Neural cell (in vitro differentiated cells): Measurements from ENCODE around the gene SZT2. TPM values are rescaled to one million over a fixed set of nuclear protein-coding genes. Genes with fewer than 3 reads are reported as not detected.

ENCODE experiments used
- H2AFZ ChIP-seq: fragments of 200-600, 300-800 bp; sonication (generic), shearing (Covaris generic); 2 replicates; pipeline ENCODE4 v1.6.0; 2014; ENCODE audit warnings: low read depth, mild to moderate bottlenecking, antibody characterized with exemption, low read length, moderate library complexity
- H3F3A ChIP-seq: fragments of 200-600 bp; shearing (Covaris generic); 2 replicates; pipeline ENCODE4 v1.6.1; 2016; ENCODE audit warnings: mild to moderate bottlenecking, moderate library complexity, mixed read lengths, antibody characterized with exemption, low read length; ENCODE audit not compliant: insufficient read depth, poor library complexity, severe bottlenecking
- H3K27ac ChIP-seq: fragments of 200-600, 300-800 bp; sonication (generic), shearing (Covaris generic); 2 replicates; pipeline ENCODE4 v1.5.1; 2014; ENCODE audit warnings: mild to moderate bottlenecking, low read length, moderate library complexity
- H3K27me3 ChIP-seq: fragments of 300-800, 200-600 bp; sonication (generic), shearing (Covaris generic); 2 replicates; pipeline ENCODE4 v1.6.0; 2014; ENCODE audit warnings: mild to moderate bottlenecking, low read depth, low read length, moderate library complexity; ENCODE audit not compliant: insufficient read depth
- H3K36me3 ChIP-seq: fragments of 300-800, 200-600 bp; sonication (generic), shearing (Covaris generic); 2 replicates; pipeline ENCODE4 v1.5.1; 2014; ENCODE audit warnings: mild to moderate bottlenecking, antibody characterized with exemption, low read length, moderate library complexity; ENCODE audit not compliant: insufficient read depth
- H3K4me2 ChIP-seq: fragments of 300-800, 200-600 bp; sonication (generic), shearing (Covaris generic); 2 replicates; pipeline ENCODE4 v1.6.0; 2014; ENCODE audit warnings: mild to moderate bottlenecking, low read length
- H3K4me3 ChIP-seq: fragments of 300-800, 200-600 bp; sonication (generic), shearing (Covaris generic); 2 replicates; pipeline ENCODE4 v1.5.1; 2014; ENCODE audit warnings: mild to moderate bottlenecking, low read length, moderate library complexity
- H3K79me2 ChIP-seq: fragments of 200-600 bp; shearing (Covaris generic); replicated peaks from 2 replicates; pipeline ENCODE4 v1.6.0; 2014; ENCODE audit warnings: mild to moderate bottlenecking, low read length, moderate library complexity; ENCODE audit not compliant: insufficient read depth
- H3K9ac ChIP-seq: fragments of 300-800, 200-600 bp; sonication (generic), shearing (Covaris generic); 2 replicates; pipeline ENCODE4 v1.6.1; 2016; ENCODE audit warnings: mild to moderate bottlenecking, low read length, mixed read lengths
- H3K9me2 ChIP-seq: fragments of 200-600 bp; shearing (Covaris generic); 2 replicates; pipeline ENCODE4 v1.6.1; 2016; ENCODE audit warnings: mild to moderate bottlenecking, low read length, mixed read lengths; ENCODE audit not compliant: insufficient read depth
- H3K9me3 ChIP-seq: fragments of 200-600, 300-800 bp; sonication (generic), shearing (Covaris generic); 2 replicates; pipeline ENCODE4 v1.6.1; 2016; ENCODE audit warnings: mild to moderate bottlenecking, mixed run types, low read length, moderate library complexity, mixed read lengths
- H4K20me1 ChIP-seq: fragments of 200-600 bp; shearing (Covaris generic); 2 replicates; pipeline ENCODE4 v1.6.1; 2016; ENCODE audit warnings: mild to moderate bottlenecking, mixed run types; ENCODE audit not compliant: insufficient read depth
- EP300 ChIP-seq: fragments of 450-650 bp; conservative IDR thresholded peaks from 2 replicates; pipeline ENCODE4 v1.6.1; 2014; ENCODE audit warnings: antibody characterized with exemption, mild to moderate bottlenecking, moderate library complexity; ENCODE audit not compliant: poor library complexity, severe bottlenecking
- EZH2 ChIP-seq: fragments of 200-600, 300-800 bp; shearing (Covaris generic), sonication (generic); IDR thresholded peaks from 2 replicates; pipeline ENCODE4 v1.6.1; 2014; ENCODE audit warnings: antibody characterized with exemption, low read length, borderline replicate concordance, mild to moderate bottlenecking; ENCODE audit not compliant: insufficient read depth, poor library complexity, severe bottlenecking
- MXI1 ChIP-seq: fragments of 450-650 bp; conservative IDR thresholded peaks from 2 replicates; pipeline ENCODE4 v1.6.1; 2014; ENCODE audit warnings: antibody characterized with exemption, mild to moderate bottlenecking; ENCODE audit not compliant: poor library complexity, severe bottlenecking
- POLR2AphosphoS5 ChIP-seq: IDR thresholded peaks from 2 replicates; pipeline ENCODE4 v1.6.1; 2012
- RAD21 ChIP-seq: fragments of 450-650 bp; conservative IDR thresholded peaks from 2 replicates; pipeline ENCODE4 v1.6.1; 2014; ENCODE audit warnings: antibody characterized with exemption, mild to moderate bottlenecking, moderate library complexity
- SMC3 ChIP-seq: fragments of 450-650 bp; conservative IDR thresholded peaks from 2 replicates; pipeline ENCODE4 v1.6.1; 2014; ENCODE audit warnings: antibody characterized with exemption, mild to moderate bottlenecking, moderate library complexity; ENCODE audit not compliant: poor library complexity
- TAF1 ChIP-seq: IDR thresholded peaks from 2 replicates; pipeline ENCODE4 v1.6.1; 2012; ENCODE audit warnings: low read depth
- polyA plus RNA-seq: library from polyadenylated mRNA; depleted of rRNA; stranded (reverse); fragments of >200 nt; gene quantifications from 2 replicates; pipeline ENCODE4 v1.2.3, GENCODE V29; 2014
- TF ChIP-seq, protein P1 (sequence below): IDR thresholded peaks from 2 replicates; pipeline ENCODE4 v1.6.1; 2012; ENCODE audit warnings: borderline replicate concordance
- TF ChIP-seq, protein P2 (sequence below): fragments of 450-650 bp; IDR thresholded peaks from 2 replicates; pipeline ENCODE4 v1.5.1; 2014; ENCODE audit warnings: antibody characterized with exemption, mild to moderate bottlenecking, moderate library complexity; ENCODE audit not compliant: poor library complexity, severe bottlenecking

SZT2 gene
- polyA plus RNA-seq, 1 donor from 2014 or later = 6.6 TPM

DNA sequence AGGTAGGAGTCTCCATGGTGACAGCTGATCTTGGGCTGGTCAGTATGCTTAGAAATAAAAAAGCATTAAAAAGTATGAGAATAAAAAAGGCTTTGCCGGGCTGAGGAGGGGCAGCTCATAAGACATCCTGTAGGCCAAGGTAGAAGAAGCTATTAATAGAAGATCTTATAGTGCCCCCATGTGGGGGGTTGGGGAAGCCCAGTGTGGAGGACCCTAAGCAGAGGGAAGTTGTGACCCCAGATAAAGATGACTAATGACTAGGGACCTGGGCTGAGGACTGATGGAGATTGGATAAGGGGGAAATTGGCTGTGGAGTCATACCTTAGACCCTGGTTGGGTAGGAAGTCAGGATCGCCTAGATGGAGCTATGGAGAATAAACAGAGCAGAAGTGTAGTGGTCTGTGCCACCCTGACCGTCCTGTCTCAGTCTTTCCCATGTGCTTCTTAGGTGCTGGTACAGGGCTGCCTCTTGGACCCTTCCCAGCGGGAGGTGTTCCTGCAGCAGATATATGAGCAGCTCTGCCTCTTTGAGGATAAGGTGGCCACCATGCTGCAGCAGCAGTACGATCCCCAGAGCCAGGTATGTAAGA, 25.0 kb downstream of the SZT2 start:
- Histone ChIP-seq H4K20me1 (no peaks in the 10 kb centered on the region), H3F3A (no peaks in the 10 kb centered on the region), H3K79me2 (no peaks in the 10 kb centered on the region), H3K9me3 (no peaks in the 10 kb centered on the region), H3K4me2 (no peak overlapping the region), H3K27ac (no peak overlapping the region), H3K4me3 (no peak overlapping the region), H3K27me3 (no peaks in the 10 kb centered on the region), H3K9me2 (no peaks in the 10 kb centered on the region), H2AFZ (no peak overlapping the region), H3K36me3 (no peaks in the 10 kb centered on the region), H3K9ac (no peak overlapping the region)
- peak; percentile 73 for TF ChIP-seq RAD21
- peak; percentile 78 for TF ChIP-seq SMC3
- TF ChIP-seq EZH2 = no peak
- TF ChIP-seq EP300 = no peak
- TF ChIP-seq, protein P1, sequence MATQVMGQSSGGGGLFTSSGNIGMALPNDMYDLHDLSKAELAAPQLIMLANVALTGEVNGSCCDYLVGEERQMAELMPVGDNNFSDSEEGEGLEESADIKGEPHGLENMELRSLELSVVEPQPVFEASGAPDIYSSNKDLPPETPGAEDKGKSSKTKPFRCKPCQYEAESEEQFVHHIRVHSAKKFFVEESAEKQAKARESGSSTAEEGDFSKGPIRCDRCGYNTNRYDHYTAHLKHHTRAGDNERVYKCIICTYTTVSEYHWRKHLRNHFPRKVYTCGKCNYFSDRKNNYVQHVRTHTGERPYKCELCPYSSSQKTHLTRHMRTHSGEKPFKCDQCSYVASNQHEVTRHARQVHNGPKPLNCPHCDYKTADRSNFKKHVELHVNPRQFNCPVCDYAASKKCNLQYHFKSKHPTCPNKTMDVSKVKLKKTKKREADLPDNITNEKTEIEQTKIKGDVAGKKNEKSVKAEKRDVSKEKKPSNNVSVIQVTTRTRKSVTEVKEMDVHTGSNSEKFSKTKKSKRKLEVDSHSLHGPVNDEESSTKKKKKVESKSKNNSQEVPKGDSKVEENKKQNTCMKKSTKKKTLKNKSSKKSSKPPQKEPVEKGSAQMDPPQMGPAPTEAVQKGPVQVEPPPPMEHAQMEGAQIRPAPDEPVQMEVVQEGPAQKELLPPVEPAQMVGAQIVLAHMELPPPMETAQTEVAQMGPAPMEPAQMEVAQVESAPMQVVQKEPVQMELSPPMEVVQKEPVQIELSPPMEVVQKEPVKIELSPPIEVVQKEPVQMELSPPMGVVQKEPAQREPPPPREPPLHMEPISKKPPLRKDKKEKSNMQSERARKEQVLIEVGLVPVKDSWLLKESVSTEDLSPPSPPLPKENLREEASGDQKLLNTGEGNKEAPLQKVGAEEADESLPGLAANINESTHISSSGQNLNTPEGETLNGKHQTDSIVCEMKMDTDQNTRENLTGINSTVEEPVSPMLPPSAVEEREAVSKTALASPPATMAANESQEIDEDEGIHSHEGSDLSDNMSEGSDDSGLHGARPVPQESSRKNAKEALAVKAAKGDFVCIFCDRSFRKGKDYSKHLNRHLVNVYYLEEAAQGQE = no peak
- TF ChIP-seq MXI1 = no peak
- TF ChIP-seq POLR2AphosphoS5 = no peak
- TF ChIP-seq, protein P2, sequence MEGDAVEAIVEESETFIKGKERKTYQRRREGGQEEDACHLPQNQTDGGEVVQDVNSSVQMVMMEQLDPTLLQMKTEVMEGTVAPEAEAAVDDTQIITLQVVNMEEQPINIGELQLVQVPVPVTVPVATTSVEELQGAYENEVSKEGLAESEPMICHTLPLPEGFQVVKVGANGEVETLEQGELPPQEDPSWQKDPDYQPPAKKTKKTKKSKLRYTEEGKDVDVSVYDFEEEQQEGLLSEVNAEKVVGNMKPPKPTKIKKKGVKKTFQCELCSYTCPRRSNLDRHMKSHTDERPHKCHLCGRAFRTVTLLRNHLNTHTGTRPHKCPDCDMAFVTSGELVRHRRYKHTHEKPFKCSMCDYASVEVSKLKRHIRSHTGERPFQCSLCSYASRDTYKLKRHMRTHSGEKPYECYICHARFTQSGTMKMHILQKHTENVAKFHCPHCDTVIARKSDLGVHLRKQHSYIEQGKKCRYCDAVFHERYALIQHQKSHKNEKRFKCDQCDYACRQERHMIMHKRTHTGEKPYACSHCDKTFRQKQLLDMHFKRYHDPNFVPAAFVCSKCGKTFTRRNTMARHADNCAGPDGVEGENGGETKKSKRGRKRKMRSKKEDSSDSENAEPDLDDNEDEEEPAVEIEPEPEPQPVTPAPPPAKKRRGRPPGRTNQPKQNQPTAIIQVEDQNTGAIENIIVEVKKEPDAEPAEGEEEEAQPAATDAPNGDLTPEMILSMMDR = peak; percentile 68
- no peak for TF ChIP-seq TAF1

DNA sequence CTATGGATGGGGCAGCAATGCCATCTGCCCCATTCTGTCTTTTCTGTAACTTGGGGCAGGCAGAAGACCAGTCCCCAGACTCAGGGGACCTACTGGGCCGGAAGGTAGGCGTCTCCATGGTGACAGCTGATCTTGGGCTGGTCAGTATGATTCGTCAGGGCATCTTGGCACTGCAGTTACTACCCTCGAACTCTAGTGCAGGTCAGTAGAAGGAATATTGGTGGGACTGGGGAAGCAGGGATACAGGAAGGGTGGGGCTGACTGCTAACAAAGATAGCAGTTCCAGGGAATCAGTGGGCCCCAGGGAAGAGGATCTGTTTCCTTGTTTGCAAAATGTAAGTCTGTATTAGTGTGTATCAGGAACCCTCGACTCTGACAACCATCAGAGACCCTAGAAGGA, 26.2 kb downstream of the SZT2 start:
- Histone ChIP-seq H3K79me2 (no peaks in the 10 kb centered on the region), H3K9me3 (no peaks in the 10 kb centered on the region), H3K9ac (no peak overlapping the region), H3K4me2 (no peak overlapping the region), H3K27ac (no peak overlapping the region), H3K4me3 (no peak overlapping the region), H3F3A (no peaks in the 10 kb centered on the region), H4K20me1 (no peaks in the 10 kb centered on the region), H3K9me2 (no peaks in the 10 kb centered on the region), H3K36me3 (no peaks in the 10 kb centered on the region), H2AFZ (no peak overlapping the region), H3K27me3 (no peaks in the 10 kb centered on the region)
- TF ChIP-seq, protein P1 = no peak
- no peak for TF ChIP-seq MXI1
- TF ChIP-seq, protein P2 = no peak
- no peak for TF ChIP-seq POLR2AphosphoS5
- TF ChIP-seq RAD21 = no peak
- TF ChIP-seq EZH2 = no peak
- TF ChIP-seq TAF1 = no peak
- no peak for TF ChIP-seq SMC3
- no peak for TF ChIP-seq EP300
